ENCODE measurements around the gene EHD4.
A peak's percentile ranks its signal among the peaks of the same experiment; 100 is the strongest.

Gene EHD4

DNA sequence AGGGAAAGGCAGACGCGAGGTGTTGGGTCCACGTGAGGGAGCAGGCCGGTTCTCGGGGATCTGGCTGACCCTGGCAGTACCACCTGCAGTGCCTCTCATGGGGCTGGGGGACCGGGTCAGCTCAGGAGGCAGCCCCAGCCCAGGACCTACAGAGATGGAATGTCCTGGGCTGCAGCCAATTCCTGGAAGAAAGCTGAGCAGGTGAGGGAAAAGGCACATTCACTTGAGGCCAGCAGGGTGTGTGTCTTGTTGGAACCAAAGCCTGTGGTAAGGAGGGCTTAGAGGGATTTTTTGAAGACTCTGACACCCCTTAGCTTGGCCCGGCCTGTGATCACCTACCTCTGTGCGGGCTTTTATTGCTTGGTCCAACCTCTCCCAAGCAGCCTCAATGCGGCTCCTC is 117.9 kb downstream of the EHD4 start:
- Mint-ChIP-seq H3K36me3 (ENCODE audit: low read depth) (no peaks in the 10 kb centered on the region), H3K4me1 (peaks cover 61% of the 10 kb centered on the region), H3K27ac (no peak overlapping the region), H3K9me3 (no peaks in the 10 kb centered on the region), H3K27me3 (ENCODE audit: low read depth, poor library complexity) (peaks cover 4% of the 10 kb centered on the region), H3K4me3 (peak overlapping the region; percentile 77)
- TF ChIP-seq, protein P1, sequence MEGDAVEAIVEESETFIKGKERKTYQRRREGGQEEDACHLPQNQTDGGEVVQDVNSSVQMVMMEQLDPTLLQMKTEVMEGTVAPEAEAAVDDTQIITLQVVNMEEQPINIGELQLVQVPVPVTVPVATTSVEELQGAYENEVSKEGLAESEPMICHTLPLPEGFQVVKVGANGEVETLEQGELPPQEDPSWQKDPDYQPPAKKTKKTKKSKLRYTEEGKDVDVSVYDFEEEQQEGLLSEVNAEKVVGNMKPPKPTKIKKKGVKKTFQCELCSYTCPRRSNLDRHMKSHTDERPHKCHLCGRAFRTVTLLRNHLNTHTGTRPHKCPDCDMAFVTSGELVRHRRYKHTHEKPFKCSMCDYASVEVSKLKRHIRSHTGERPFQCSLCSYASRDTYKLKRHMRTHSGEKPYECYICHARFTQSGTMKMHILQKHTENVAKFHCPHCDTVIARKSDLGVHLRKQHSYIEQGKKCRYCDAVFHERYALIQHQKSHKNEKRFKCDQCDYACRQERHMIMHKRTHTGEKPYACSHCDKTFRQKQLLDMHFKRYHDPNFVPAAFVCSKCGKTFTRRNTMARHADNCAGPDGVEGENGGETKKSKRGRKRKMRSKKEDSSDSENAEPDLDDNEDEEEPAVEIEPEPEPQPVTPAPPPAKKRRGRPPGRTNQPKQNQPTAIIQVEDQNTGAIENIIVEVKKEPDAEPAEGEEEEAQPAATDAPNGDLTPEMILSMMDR (IDR thresholded peaks at IDR 0.05) = no peak
- no peak for DNase-seq

DNA sequence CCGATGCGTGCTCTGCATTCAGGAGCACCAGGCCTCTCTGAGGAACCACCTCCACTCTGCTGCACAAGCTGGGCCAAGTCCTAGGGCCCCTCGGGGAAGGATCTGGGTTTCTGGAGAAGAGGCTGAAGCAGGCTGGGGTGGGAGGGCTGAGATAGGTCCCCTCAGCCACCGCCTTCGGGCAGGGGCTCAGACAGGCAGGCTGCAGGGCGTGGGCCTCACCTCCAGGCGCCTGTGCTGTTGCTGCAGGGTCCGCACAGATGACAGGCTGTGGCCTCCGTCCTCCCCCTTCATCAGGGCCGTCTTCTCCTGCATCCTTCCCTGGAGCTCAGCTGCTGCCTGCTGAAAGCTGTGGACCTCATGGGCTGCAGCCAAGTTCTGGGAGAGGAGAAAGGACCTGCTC is 118.5 kb downstream of the EHD4 start:
- Mint-ChIP-seq H3K9me3 (no peaks in the 10 kb centered on the region), H3K36me3 (ENCODE audit: low read depth) (no peaks in the 10 kb centered on the region), H3K27me3 (ENCODE audit: low read depth, poor library complexity) (peaks cover 4% of the 10 kb centered on the region), H3K4me3 (no peak overlapping the region), H3K27ac (no peak overlapping the region), H3K4me1 (peaks cover 54% of the 10 kb centered on the region)
- TF ChIP-seq, protein P1 (IDR thresholded peaks at IDR 0.05) = no peak
- DNase-seq = no peak

GRCh38 chr15:41852736-41853590 is 119.4 kb downstream of the EHD4 start:
- Mint-ChIP-seq H3K36me3 (ENCODE audit: low read depth) (peaks cover 5% of the 10 kb centered on the region), H3K27me3 (ENCODE audit: low read depth, poor library complexity) (peaks cover 4% of the 10 kb centered on the region), H3K4me1 (peaks cover 50% of the 10 kb centered on the region), H3K9me3 (no peaks in the 10 kb centered on the region), H3K27ac (no peak overlapping the region), H3K4me3 (no peak overlapping the region)
- DNase-seq = no peak
- TF ChIP-seq, protein P1 (IDR thresholded peaks at IDR 0.05) = no peak

DNA sequence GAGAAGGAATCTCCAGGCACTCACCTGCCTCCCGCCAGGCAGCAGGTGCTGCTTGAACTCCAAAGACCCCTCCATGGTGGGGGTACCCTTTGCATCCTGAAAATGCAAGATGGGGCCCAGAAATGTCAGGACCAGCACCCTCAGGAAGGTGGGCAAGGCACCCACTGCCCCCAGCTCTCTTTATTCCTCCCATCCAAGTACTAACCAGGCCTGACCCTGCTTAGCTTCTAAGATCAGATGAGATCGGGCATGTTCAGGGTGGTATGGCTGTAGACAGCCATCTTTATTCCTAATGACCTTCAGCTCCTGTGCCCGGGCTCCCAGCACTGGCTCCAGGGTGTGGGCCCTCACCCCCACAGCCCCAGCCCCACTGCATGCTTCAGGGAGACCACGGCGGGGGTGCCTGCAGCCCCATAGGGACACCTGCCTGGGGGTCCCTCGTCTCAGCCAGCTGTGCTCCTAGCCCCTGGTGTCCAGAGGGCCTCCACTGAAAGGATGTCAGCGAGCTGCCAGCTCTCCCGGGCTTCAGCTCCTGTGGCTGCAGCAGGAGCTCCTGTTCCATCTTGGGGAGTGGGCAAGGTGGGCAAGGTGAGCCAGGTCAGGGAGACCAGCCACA is 120.5 kb downstream of the EHD4 start:
- no peak for DNase-seq
- Mint-ChIP-seq H3K4me3 (no peak overlapping the region), H3K9me3 (no peaks in the 10 kb centered on the region), H3K36me3 (ENCODE audit: low read depth) (peaks cover 6% of the 10 kb centered on the region), H3K4me1 (peaks cover 44% of the 10 kb centered on the region), H3K27ac (no peak overlapping the region), H3K27me3 (ENCODE audit: low read depth, poor library complexity) (no peaks in the 10 kb centered on the region)
- TF ChIP-seq, protein P1 (IDR thresholded peaks at IDR 0.05) = no peak

DNA sequence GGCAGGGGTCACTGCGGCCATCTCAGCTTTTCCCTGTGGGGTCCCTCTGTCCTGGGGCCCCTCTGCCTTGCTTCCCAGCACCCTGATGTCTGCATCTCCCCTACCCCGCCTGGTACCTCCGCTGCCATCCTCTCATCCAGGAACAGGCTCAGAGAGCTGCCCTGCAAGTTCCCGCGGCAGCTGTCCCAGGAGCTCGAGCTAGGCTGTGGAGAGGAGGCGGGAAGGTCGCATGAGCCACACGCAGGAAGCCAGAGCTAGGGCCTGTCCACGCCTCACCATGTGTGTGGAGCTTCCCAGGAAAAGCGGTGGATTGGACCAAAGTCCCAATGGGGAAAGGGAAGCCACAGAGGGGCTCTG is 121.2 kb downstream of the EHD4 start:
- H3K36me3 Mint-ChIP-seq (ENCODE audit: low read depth) = peaks cover 6% of the 10 kb centered on the region
- peaks cover 40% of the 10 kb centered on the region for H3K4me1 Mint-ChIP-seq
- DNase-seq = no peak
- H3K9me3 Mint-ChIP-seq = no peaks in the 10 kb centered on the region
- no peak overlapping the region for H3K4me3 Mint-ChIP-seq
- H3K27me3 Mint-ChIP-seq (ENCODE audit: low read depth, poor library complexity) = no peaks in the 10 kb centered on the region
- TF ChIP-seq, protein P1 (IDR thresholded peaks at IDR 0.05) = no peak
- no peak overlapping the region for H3K27ac Mint-ChIP-seq
